GM12864 (cell line): ENCODE data around the gene CTU2.

Experiments
- DNase-seq: peaks from one replicate; pipeline ENCODE4 v3.0.0-alpha.2; 2011; ENCODE audit warnings: low read depth
- H3K4me3 ChIP-seq: 2 replicates; pipeline ENCODE4 v1.5.1; 2011; ENCODE audit warnings: mild to moderate bottlenecking, low read depth, low read length, control low read depth
- TF ChIP-seq, protein P1 (sequence below): IDR thresholded peaks from 2 replicates; pipeline ENCODE4 v1.5.1; 2011; ENCODE audit warnings: low read depth, mild to moderate bottlenecking, moderate library complexity, low read length, control low read depth, inconsistent platforms; ENCODE audit errors: missing control alignments

CTU2 gene

DNA sequence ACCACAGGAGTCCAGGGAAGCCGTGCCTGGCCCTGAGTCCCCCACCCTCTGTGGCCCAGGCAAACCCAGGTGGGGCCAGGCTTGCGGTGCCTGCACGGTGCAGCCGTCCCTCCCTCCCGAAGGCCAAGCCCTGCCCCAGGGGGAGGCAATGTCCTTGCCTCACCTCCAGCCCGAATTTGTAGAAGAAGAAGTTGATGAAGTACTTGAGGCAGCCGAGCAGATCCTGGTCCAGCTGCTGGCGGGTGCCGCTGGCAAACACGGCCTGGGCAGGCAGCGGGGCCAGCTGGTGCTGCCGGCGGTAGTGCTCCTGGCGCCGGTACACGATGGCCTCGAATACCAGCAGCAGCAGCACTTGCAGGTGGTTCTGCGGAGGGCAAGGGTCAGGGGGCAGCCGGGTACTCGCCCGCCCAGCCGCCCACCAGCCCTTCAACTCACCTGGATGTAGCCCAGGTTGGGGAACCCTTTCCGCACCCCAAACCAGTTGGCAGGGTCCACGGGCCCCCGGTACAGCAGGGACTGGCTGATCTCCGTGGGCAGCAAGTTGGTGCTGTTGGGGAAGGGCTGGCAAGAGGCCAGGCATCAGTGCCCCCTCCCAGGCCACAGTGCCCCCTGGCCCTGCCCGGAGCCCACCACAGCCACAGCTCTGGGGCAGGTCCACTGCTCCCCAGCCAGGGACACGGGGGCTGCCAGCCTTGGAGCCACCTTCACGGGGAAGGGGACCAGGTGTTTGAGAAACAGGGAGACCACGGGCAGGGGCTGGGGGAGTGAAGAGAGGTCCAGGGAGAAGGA is 26.1 kb downstream of the CTU2 start:
- TF ChIP-seq, protein P1, sequence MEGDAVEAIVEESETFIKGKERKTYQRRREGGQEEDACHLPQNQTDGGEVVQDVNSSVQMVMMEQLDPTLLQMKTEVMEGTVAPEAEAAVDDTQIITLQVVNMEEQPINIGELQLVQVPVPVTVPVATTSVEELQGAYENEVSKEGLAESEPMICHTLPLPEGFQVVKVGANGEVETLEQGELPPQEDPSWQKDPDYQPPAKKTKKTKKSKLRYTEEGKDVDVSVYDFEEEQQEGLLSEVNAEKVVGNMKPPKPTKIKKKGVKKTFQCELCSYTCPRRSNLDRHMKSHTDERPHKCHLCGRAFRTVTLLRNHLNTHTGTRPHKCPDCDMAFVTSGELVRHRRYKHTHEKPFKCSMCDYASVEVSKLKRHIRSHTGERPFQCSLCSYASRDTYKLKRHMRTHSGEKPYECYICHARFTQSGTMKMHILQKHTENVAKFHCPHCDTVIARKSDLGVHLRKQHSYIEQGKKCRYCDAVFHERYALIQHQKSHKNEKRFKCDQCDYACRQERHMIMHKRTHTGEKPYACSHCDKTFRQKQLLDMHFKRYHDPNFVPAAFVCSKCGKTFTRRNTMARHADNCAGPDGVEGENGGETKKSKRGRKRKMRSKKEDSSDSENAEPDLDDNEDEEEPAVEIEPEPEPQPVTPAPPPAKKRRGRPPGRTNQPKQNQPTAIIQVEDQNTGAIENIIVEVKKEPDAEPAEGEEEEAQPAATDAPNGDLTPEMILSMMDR: no peak
- H3K4me3 ChIP-seq: no peak overlapping the region
- no peak for DNase-seq

DNA sequence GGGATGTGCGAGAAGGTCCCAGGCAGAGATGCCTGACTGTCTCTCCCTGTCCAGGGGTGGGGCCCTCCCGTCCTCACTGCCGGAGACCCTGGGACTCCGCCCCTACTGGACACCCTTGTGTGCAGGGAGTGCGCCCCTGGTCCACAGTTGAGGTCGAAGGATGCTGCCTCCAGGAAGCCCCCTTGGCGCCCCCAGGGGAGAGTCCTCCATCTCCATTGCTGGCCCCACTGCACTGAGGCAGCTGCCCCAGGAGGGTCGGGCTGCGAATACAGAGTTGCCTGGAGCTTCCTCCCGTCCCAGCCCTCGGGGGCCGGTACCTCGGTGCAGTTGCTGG is 26.6 kb downstream of the CTU2 start:
- H3K4me3 ChIP-seq: no peak overlapping the region
- TF ChIP-seq, protein P1: no peak
- no peak for DNase-seq

DNA sequence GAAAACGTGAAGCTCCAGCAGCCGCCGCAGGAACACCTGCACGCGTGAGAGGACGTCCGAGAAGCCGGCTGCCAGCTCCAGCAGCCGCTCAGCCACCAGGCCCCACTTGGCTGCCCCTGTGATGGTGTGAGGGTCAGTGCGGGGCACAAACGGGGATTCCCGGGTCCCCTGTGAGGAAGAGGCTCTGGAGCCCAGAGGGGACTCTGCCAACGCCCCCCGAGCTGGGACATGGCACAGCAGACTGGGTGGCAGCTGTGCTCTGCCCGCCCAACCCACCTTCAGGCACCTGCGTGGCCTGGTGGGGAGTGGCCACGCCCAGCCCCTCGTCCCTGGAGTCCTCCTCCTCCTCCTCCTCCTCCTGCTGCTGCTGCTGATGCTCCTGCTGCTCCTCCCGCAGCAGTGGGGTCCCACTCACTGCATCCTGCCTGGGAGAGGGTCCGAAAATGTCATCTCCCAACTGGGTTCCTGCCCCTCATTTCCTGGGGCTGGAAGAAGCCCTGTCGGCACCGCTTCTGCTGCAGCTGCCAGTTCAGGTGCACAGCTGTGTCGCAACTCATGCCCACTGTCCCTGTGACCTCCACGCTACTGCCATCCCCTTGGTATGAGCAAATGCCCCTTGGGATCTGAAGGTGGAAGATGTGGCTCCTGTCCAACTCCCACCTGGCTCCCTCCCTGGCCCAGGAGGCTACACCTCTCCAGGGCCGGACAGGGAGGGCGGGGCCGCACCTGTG is 27.5 kb downstream of the CTU2 start:
- TF ChIP-seq, protein P1: no peak
- no peak for DNase-seq

GRCh38 chr16:88734361-88734728 is 28.0 kb downstream of the CTU2 start:
- no peak overlapping the region for H3K4me3 ChIP-seq
- DNase-seq: no peak
- TF ChIP-seq, protein P1: no peak

More for the DNA sequence above, 27.5 kb downstream of the CTU2 start:
- no peak overlapping the region for H3K4me3 ChIP-seq

GRCh38 chr16:88735121-88735520 is 28.8 kb downstream of the CTU2 start:
- TF ChIP-seq, protein P1: no peak
- no peak for DNase-seq
- no peak overlapping the region for H3K4me3 ChIP-seq

GRCh38 chr16:88735616-88736015 is 29.3 kb downstream of the CTU2 start:
- no peak for DNase-seq
- H3K4me3 ChIP-seq: no peak overlapping the region
- TF ChIP-seq, protein P1: no peak
